Ishikawa (cell line): ENCODE data around the gene RFWD3.

Experiments
- CEBPB ChIP-seq: IDR thresholded peaks from 2 replicates; pipeline ENCODE4 v1.6.1; 2012
- CREB1 ChIP-seq: IDR thresholded peaks from 2 replicates; pipeline ENCODE4 v1.6.1; 2012; ENCODE audit warnings: low read depth
- EGR1 ChIP-seq: IDR thresholded peaks from 2 replicates; pipeline ENCODE4 v1.6.1; 2012
- EP300 ChIP-seq: IDR thresholded peaks from 2 replicates; pipeline ENCODE4 v1.6.1; 2012; ENCODE audit warnings: borderline replicate concordance
- MAX ChIP-seq: IDR thresholded peaks from 2 replicates; pipeline ENCODE4 v1.6.1; 2012
- NFIC ChIP-seq: IDR thresholded peaks from 2 replicates; pipeline ENCODE4 v1.6.1; 2012
- RAD21 ChIP-seq: IDR thresholded peaks from 2 replicates; pipeline ENCODE4 v1.6.1; 2012; ENCODE audit warnings: low read depth
- REST ChIP-seq: IDR thresholded peaks from 2 replicates; pipeline ENCODE4 v1.6.1; 2012; ENCODE audit warnings: low read depth, mild to moderate bottlenecking
- TAF1 ChIP-seq: IDR thresholded peaks from 2 replicates; pipeline ENCODE4 v1.6.1; 2012; ENCODE audit warnings: low read depth, mild to moderate bottlenecking
- TCF12 ChIP-seq: IDR thresholded peaks from 2 replicates; pipeline ENCODE4 v1.6.1; 2012; ENCODE audit warnings: low read depth
- TEAD4 ChIP-seq: IDR thresholded peaks from 2 replicates; pipeline ENCODE4 v1.6.1; 2012

- TF ChIP-seq TCF12 (no peak), MAX (no peak), RAD21 (no peak), TEAD4 (no peak), CEBPB (no peak), EGR1 (no peak), EP300 (no peak), TAF1 (no peak), REST (no peak), CREB1 (no peak), NFIC (no peak)
These were observed 12.1 kb downstream of the RFWD3 start for GRCh38 chr16:74654536-74655050.
